Measurements from ENCODE around the gene PLCD1. TPM values are rescaled to one million over a fixed set of nuclear protein-coding genes. Genes with fewer than 3 reads are reported as not detected.

The PLCD1 gene
- total and polyA plus RNA-seq, 2 of the 8 experiments (the other 6 are each of a cell fraction or from before 2014, with no cell fraction given) = 15.3 to 19.2 TPM

DNA sequence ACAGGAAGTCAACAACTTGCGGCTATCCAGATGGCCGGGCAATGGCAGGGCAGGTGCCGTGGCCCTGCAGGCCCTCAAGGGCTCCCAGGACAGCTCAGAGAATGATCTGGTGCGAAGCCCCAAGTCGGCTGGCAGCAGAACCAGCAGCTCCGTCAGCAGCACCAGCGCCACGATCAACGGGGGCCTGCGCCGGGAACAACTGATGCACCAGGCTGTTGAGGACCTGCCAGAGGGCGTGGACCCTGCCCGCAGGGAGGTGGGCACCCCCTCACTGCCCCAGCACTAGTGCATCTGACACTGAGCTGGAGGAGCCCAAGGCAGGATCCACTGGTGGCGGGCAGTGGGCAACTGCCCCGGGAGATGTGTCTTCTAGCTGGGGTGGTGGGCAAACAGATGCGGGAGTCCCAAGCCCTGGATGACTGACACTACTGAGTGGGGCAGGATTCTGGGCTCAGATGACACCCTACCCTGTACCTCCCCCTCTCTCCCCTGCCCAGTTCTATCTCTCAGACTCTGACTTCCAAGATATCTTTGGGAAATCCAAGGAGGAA, 22.9 kb downstream of the PLCD1 start (continued):
- TF ChIP-seq KDM5A (IDR thresholded peaks at IDR 0.05; ENCODE audit: low read length) (no peak), CHD1 (IDR thresholded peaks at IDR 0.05; ENCODE audit: low read depth, low read length) (no peak), BCL11A (IDR thresholded peaks at IDR 0.05; ENCODE audit: low read depth in 2 of 2, low read length in 2 of 2) (no peak), GTF2F1 (IDR thresholded peaks at IDR 0.05; ENCODE audit: borderline replicate concordance, low read depth, low read length) (no peak), POLR2AphosphoS5 (IDR thresholded peaks at IDR 0.05; ENCODE audit: low read depth, low read length) (no peak)
- TF ChIP-seq, protein P1, sequence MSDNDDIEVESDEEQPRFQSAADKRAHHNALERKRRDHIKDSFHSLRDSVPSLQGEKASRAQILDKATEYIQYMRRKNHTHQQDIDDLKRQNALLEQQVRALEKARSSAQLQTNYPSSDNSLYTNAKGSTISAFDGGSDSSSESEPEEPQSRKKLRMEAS (IDR thresholded peaks at IDR 0.05) = no peak
